Stimulated activated naive CD8-positive, alpha-beta T cell treated with anti-CD3 and anti-CD28 coated beads, Interleukin-15, amount 100 ng/mL, for 72 hours (primary cell): ENCODE data around the gene PRDM7.
"Not testable (repeated sequence)": the region's sequence is repeated elsewhere in the genome, so short reads cannot be mapped to it uniquely, and the experiment has no call there.

ENCODE experiments used
- ATAC-seq: fragments of 150-1000 bp; cut with Tn5 transposase; 2 replicates; pipeline ENCODE4 v1.10.0; 2021; ENCODE audit warnings: mild to moderate bottlenecking, moderate library complexity
- DNase-seq, 2 donors: peaks; one replicate each; pipeline ENCODE4 v3.0.0; 2021 to 2022
- H3K27ac Mint-ChIP-seq, 2 donors: one replicate each; pipeline ENCODE4 v1.8.0; 2022; ENCODE audit warnings: mild to moderate bottlenecking in 2 of 2, mixed read lengths in 2 of 2, moderate library complexity in 2 of 2
- H3K27me3 Mint-ChIP-seq: one replicate; pipeline ENCODE4 v1.8.0; 2022; ENCODE audit warnings: mixed read lengths
- H3K4me1 Mint-ChIP-seq: one replicate; pipeline ENCODE4 v1.8.0; 2022; ENCODE audit warnings: mild to moderate bottlenecking, mixed read lengths
- H3K4me3 Mint-ChIP-seq, 2 donors: one replicate each; pipeline ENCODE4 v1.8.0; 2022; ENCODE audit warnings: mild to moderate bottlenecking in 2 of 2, mixed read lengths in 2 of 2, moderate library complexity in 1 of 2
- H3K9me3 Mint-ChIP-seq, 2 donors: one replicate each; pipeline ENCODE4 v1.8.0; 2022; ENCODE audit warnings: mixed read lengths in 2 of 2

PRDM7 gene

DNA sequence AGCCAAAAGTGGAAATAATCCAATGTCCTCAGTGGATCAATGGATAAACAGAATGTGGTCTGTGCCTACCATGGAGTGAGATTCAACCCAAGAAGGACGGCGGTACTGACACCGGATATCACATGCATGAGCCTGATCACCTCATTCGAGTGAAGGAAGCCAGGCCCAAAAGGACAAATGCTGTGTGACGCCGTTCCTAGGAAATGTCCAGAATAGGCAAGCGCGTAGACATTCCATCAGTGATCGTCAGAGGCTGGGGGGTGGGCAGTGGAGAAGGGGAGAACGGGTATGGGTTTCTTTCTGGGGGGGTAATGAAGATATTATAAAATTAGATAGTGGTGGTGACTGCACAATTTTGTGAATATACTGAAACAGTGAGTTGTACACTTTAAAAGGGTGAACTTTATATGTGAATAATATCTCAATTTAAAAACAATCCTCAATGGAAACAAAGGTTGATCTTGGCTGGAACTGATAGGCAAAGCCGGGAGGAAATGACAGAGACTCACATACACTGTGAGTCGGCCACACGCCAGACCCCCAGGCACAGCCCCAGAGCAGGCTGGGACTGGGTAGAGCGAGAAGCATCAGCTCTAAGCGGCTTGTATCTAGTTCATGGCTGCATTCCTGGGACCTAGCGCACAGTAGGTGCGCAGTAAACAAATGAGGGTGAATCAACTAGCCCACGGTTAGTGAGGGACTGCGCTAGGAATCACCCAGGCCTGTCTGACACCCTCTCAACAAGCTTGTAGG is 61.4 kb downstream of the PRDM7 start:
- no peak for DNase-seq
- Mint-ChIP-seq H3K27me3 (peaks cover 32% of the 10 kb centered on the region), H3K9me3 (no peaks in the 10 kb centered on the region), H3K4me3 (no peak overlapping the region), H3K27ac (no peak overlapping the region), H3K4me1 (peaks cover 20% of the 10 kb centered on the region)
- no peak for ATAC-seq

DNA sequence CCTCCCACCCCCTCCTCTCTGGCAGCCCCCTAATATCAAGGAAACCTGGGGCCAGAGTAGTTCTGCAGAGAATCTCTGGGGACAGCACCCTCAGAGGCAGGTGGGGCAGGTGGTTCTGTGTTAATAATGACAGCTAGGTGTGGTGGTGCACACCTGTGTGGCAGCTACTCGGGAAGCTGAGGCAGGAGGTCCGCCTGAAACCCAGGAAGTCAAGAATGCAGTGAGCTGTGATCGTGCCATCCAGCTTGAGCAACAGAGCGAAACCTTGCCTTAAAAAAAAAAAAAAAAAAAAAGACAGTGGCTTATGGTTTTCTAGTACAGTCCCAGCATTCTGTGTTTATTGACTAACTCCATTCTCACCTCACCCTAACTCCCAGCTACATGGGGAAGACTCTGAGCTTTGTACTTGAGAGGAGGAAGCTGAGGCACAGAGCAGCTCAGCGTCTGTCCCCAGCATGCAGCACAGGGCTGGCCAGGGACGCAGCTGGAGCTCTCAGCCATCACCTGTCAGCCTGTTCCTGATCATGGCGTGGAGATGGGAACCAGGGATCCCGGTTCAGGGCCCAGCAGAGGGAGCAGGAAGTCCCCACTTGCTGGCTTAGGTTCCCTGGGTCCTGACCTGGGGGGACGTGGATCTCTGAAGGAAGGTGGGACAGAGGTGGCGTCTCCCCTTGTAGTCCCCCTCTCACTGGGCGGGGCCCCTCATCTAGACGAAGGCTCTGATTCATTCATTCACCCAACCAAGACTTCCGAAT is 64.0 kb downstream of the PRDM7 start:
- ATAC-seq: no peak
- no peak for DNase-seq
- H3K4me3 Mint-ChIP-seq: no peak overlapping the region
- peaks cover 16% of the 10 kb centered on the region for H3K27me3 Mint-ChIP-seq
- peaks cover 29% of the 10 kb centered on the region for H3K4me1 Mint-ChIP-seq
- no peaks in the 10 kb centered on the region for H3K9me3 Mint-ChIP-seq
- H3K27ac Mint-ChIP-seq: no peak overlapping the region

DNA sequence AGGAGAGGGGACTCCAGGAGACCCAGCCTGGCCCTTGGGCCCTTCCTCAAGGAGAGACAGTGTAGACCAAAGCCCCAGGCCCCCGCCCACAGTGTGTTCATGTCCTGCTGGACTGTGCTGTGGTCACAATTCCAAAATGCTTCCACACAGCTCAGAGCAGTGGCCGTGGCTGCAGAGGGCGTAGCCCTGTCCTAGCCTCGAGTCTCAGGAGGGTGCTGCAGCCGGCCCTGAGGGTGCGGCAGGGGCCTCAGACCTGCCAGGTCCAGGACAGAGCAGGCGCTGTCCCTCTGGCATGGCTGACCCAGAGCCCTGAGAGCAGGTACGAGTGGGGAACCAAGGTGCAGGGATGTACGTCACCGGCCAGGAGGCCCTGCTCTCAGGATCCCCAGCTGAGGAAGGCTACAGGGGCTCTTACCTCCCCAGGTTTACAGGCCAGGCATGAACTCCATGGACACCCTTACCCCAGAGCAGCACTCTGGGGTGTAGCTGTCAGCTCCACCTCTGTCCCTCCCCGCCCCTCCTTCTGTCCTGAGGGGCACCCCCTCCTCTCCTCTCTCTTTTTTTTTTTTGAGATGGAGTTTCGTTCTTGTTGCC is 65.1 kb downstream of the PRDM7 start:
- no peak for DNase-seq
- H3K27me3 Mint-ChIP-seq: peaks cover 8% of the 10 kb centered on the region
- no peak overlapping the region for H3K4me3 Mint-ChIP-seq
- ATAC-seq: no peak
- H3K27ac Mint-ChIP-seq: no peak overlapping the region
- no peaks in the 10 kb centered on the region for H3K9me3 Mint-ChIP-seq
- H3K4me1 Mint-ChIP-seq: peaks cover 29% of the 10 kb centered on the region

DNA sequence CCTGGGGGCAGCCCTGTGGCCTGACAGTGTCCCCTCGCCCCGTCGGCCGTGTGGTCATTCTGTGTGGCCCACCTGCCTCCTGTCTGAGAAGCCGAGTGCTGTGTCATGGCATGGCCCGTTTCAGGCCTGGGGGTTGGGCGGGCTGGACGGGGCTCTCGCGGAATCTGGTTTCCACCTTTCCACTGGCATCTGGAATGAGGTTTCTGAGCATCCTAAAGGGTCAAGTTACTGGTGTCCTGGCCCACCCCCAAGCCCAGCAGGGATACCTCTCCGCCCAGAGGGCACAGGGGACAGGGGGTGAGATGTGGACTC is 65.7 kb downstream of the PRDM7 start:
- no peak for ATAC-seq
- Mint-ChIP-seq H3K27ac (no peak overlapping the region), H3K4me1 (peaks cover 29% of the 10 kb centered on the region), H3K4me3 (no peak overlapping the region), H3K9me3 (no peaks in the 10 kb centered on the region), H3K27me3 (peaks cover 8% of the 10 kb centered on the region)
- no peak for DNase-seq

DNA sequence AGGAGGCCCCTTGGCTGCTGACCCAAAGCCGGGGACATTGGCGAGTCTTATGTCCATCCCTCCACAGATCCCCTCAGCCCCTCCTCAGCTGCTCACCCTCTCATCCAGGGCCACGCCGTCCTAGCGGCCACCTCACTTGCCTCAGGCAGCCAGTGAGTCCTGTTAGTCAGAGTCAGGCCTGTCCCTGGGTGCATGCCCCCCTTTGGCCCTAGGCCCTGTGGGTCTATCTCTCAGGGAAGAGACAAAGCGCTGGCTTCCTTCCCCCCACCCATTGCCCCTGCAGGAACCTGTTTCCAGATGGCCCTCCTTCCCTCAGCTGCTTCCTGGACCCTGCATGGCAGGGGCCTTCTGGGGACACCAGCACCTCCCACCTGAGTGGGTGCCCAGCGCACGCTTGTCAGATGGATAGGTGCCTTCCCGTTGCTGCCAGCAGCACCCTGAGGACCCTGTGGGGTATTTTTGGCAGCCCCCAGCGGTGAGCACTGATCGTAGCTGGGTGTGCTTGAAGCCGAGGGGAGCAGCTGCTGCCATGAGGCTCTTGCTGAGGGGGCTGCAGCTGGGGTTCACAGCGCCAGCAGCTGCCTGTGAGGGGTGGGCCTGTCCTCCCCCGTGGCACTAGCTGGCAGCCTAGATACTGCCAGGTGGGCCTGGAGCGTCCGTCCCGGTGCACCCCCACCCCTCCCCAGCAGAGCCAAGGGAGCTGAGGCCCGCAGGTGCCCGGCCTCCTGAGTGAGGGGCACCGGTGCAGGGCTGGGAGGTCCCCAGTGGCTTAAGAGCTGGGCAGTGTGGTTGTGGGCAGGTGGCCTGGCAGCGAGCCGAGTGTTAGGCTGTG is 66.2 kb downstream of the PRDM7 start:
- Mint-ChIP-seq H3K27ac (no peak overlapping the region), H3K4me3 (no peak overlapping the region), H3K27me3 (peaks cover 8% of the 10 kb centered on the region), H3K4me1 (peaks cover 29% of the 10 kb centered on the region), H3K9me3 (no peaks in the 10 kb centered on the region)
- no peak for ATAC-seq
- DNase-seq: no peak

DNA sequence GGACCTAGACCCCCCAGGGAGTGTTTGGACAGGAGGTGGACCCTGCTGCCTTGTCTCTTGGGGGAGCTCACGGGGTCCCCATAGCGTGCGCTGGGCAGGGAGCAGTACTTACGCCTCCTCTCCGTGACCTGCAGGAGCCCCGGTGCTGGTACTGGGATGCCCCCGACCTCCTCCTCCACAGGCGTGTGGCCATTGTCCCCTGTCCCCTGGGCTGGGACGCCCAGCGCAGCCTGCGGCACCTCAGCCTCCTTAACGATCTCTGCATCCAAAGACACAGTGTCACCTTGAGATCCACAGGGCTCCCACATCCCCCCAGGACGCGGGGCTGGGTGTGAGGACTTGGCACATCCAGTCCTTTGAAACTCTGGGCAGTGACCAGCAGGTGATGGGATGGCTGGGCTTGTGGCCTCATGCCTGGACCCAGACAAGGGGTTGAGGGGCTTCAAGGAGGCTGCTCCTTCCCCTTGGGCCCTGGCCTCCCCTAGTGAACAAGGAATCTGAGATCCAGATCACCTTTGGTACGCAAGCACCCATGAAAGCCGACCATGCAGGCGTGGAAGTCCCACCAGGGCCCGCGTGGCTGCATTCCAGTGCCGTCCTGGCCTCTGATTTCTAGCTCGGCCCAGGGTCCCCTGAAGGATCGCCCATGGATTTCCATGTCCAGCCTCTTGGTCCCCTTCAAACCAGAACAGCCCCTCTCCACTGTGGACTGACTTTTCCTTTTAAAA is 67.8 kb downstream of the PRDM7 start:
- H3K9me3 Mint-ChIP-seq: no peaks in the 10 kb centered on the region
- H3K4me1 Mint-ChIP-seq: peaks cover 29% of the 10 kb centered on the region
- DNase-seq (no peak), ATAC-seq (peak; percentile 47)
- H3K4me3 Mint-ChIP-seq: peak overlapping the region; percentile 83 to 86
- peak overlapping the region in 1 of 2 donors; percentile 83 for H3K27ac Mint-ChIP-seq
- H3K27me3 Mint-ChIP-seq: peaks cover 8% of the 10 kb centered on the region

DNA sequence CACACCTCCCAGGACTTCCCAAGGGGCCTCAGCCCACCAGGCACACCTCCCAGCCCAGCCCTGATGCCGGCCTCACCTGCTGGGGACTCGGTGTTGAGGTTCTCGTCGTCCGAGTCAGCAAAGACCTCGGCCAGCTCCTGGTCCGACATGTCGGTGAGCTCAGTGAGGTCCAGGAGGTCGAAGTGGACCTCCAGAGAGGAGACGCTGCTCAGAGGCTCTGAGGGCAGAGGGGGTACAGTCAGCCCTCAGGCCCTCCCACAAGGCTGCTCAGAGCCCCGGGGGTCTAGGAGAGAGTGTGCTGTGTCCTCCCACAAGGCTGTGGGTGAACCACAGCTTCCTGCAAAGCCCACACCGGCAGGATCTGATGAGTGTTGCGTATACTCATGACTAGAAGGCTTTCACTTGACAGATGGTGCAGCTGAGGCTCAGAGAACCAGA is 68.4 kb downstream of the PRDM7 start:
- H3K4me3 Mint-ChIP-seq: peak overlapping the region; percentile 83 to 86
- peak; percentile 66 to 79 for DNase-seq
- peak; percentile 98 for ATAC-seq
- H3K4me1 Mint-ChIP-seq: peaks cover 29% of the 10 kb centered on the region
- H3K27ac Mint-ChIP-seq: peak overlapping the region; percentile 70 to 96
- H3K9me3 Mint-ChIP-seq: no peaks in the 10 kb centered on the region
- peaks cover 8% of the 10 kb centered on the region for H3K27me3 Mint-ChIP-seq

DNA sequence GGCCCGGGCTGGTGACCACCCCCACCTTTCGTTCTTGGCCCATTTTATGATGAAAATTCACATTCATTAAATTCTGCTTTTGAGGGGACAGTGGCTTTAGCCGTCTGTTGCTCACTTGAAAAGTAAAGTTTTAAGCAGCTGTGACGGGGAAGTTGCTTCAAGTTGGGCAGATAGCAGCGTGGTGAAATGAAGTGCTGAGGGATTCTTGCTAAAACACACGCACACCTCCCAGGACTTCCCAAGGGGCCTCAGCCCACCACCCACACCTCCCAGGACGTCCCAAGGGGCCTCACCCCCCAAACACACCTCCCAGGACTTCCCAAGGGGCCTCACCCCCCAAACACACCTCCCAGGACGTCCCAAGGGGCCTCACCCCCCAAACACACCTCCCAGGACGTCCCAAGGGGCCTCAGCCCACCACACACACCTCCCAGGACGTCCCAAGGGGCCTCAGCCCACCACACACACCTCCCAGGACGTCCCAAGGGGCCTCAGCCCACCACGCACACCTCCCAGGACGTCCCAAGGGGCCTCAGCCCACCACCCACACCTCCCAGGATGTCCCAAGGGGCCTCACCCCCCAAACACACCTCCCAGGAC is 69.4 kb downstream of the PRDM7 start:
- DNase-seq, ATAC-seq, H3K27ac Mint-ChIP-seq, H3K9me3 Mint-ChIP-seq, H3K4me3 Mint-ChIP-seq, H3K27me3 Mint-ChIP-seq: not testable (repeated sequence)
- peaks cover 23% of the 10 kb centered on the region for H3K4me1 Mint-ChIP-seq

DNA sequence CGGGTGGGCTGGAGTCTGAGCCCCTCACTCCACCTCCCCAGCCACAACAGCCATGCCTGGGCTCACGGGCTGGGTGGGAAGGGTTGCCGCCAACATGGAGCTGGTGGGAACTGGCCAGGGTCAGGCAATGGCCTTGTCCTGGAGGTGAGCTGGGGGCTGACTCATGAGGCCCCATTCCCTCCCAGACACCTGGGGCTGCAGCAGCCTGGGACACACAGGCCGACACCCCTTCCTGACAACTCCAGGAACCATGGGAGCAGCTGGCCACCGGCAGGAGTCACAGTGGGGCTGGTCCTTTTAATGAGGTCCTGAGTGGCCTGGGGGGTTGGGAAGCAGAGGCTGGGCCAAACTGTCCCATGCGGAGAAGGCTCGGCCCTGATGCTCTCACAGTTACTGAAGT is 70.1 kb downstream of the PRDM7 start:
- Mint-ChIP-seq H3K27ac (peak overlapping the region in 1 of 2 donors; percentile 37), H3K4me3 (no peak overlapping the region), H3K9me3 (no peaks in the 10 kb centered on the region), H3K27me3 (no peaks in the 10 kb centered on the region), H3K4me1 (peaks cover 23% of the 10 kb centered on the region)
- ATAC-seq (no peak), DNase-seq (no peak)
